Measurements from ENCODE around the gene PGF. TPM values are rescaled to one million over a fixed set of nuclear protein-coding genes. Genes with fewer than 3 reads are reported as not detected.

Gene PGF
- under 1 TPM in 2 of 5 donors, not detected in 3; 0.09 to 0.29 TPM for total RNA-seq
- 0.15 TPM for total RNA-seq (2013)
- total RNA-seq = 0 to 0.65 (median 0.11) reads per million in 29 experiments

GRCh38 chr14:74955229-74956026, at the start of gene PGF:
PGF (minus strand) TSS chr14:74955597; CDS start chr14:74955242, 355 bp downstream.
- Histone ChIP-seq H3K9me3 (no peaks in the 10 kb centered on the region), H3K27ac (ENCODE audit: low read length) (no peak within 1 kb of the TSS), H3K4me3 (ENCODE audit: control insufficient read depth in 1 of 2, extremely low read depth in 1 of 2, low read length in 1 of 2) (peak within 1 kb of the TSS; percentile 41 to 60), H3K4me1 (ENCODE audit: control insufficient read depth in 1 of 2, extremely low read depth in 1 of 2, insufficient read depth in 2 of 2, low read length in 2 of 2) (peaks cover 0 to 10% of the 10 kb centered on the region in 2 experiments), H3K36me3 (ENCODE audit: control insufficient read depth in 2 of 2, extremely low read depth in 1 of 2, insufficient read depth in 1 of 2, low read length in 1 of 2) (no peaks in the 10 kb centered on the region), H3K27me3 (replicated peaks in 1 of 2; ENCODE audit: control insufficient read depth in 2 of 2, extremely low read depth in 1 of 2, insufficient read depth in 2 of 2, low read length in 1 of 2) (peaks cover 0 to 65% of the 10 kb centered on the region in 2 experiments)
- Mint-ChIP-seq H3K4me3 (peak within 1 kb of the TSS; percentile 17 to 57 (median 56)), H3K4me1 (peaks cover 3 to 6% (median 3%) of the 10 kb centered on the region in 3 donors), H3K27ac (no peak within 1 kb of the TSS), H3K36me3 (no peaks in the 10 kb centered on the region), H3K27me3 (peaks cover 11 to 13% of the 10 kb centered on the region in 2 donors), H3K9me3 (no peaks in the 10 kb centered on the region)
- DNase-seq (peak in 11 of 35 experiments; percentile 8 to 35 (median 20)), ATAC-seq (replicated peaks in 1 of 4) (peak; percentile 44 to 72 (median 58))
- ChIA-PET POLR2A (interaction anchor here in 1 of 2 donors (0.6 kb wide), 1 partner anchor 95 kb away, joined by 7 read pairs; no protein-coding TSS in a partner anchor), CTCF (interaction anchor here in 1 of 2 donors (0.6 kb wide), 1 partner anchor 197 kb away, joined by 3 read pairs; no protein-coding TSS in a partner anchor)
- 13% methylated on average over 69 of the region's 73 CpGs for WGBS (ENCODE audit: insufficient coverage)

- Histone ChIP-seq H3K27ac (ENCODE audit: low read length) (peak overlapping the region; percentile 66), H3K4me1 (ENCODE audit: control insufficient read depth in 1 of 2, extremely low read depth in 1 of 2, insufficient read depth in 2 of 2, low read length in 2 of 2) (peaks cover 16 to 23% of the 10 kb centered on the region in 2 experiments), H3K36me3 (ENCODE audit: control insufficient read depth in 2 of 2, extremely low read depth in 1 of 2, insufficient read depth in 1 of 2, low read length in 1 of 2) (peaks cover 0 to 38% of the 10 kb centered on the region in 2 donors), H3K27me3 (replicated peaks in 1 of 2; ENCODE audit: control insufficient read depth in 2 of 2, extremely low read depth in 1 of 2, insufficient read depth in 2 of 2, low read length in 1 of 2) (no peaks in the 10 kb centered on the region), H3K9me3 (no peaks in the 10 kb centered on the region), H3K4me3 (ENCODE audit: control insufficient read depth in 1 of 2, extremely low read depth in 1 of 2, low read length in 1 of 2) (peak overlapping the region; percentile 81 to 93)
- Mint-ChIP-seq H3K36me3 (peaks cover 40% of the 10 kb centered on the region), H3K27me3 (no peaks in the 10 kb centered on the region), H3K9me3 (no peaks in the 10 kb centered on the region), H3K27ac (peak overlapping the region; percentile 93 to 97), H3K4me1 (peaks cover 45 to 53% (median 46%) of the 10 kb centered on the region in 3 donors), H3K4me3 (peak overlapping the region; percentile 98)
- CTCF ChIA-PET = interaction anchor here (0.6 to 0.9 kb wide), 2 partner anchors 214 to 241 kb away, joined by 3 to 4 read pairs; partner anchors contain the start of gene YLPM1 (in 1 of the 2)
- ATAC-seq (replicated peaks in 1 of 4) = no peak
- POLR2A ChIA-PET = interaction anchor here in 1 of 2 donors (0.5 to 1.0 kb wide), 2 partner anchors 20 to 190 kb away, joined by 3 read pairs; no protein-coding TSS in a partner anchor
- 1% methylated on average over 10 of the region's 18 CpGs for WGBS (ENCODE audit: insufficient coverage)
- DNase-seq = peak in 3 of 35 experiments; percentile 2 to 19 (median 15)
Measured at GRCh38 chr14:75003250-75004027, 48.0 kb upstream of the PGF start.

- ATAC-seq (replicated peaks in 1 of 4) (peak; percentile 94 to 99 (median 96)), DNase-seq (peak; percentile 97 to 100 (median 99))
- ChIA-PET CTCF (interaction anchor here (0.6 to 0.9 kb wide), 2 partner anchors 213 to 240 kb away, joined by 3 to 4 read pairs; partner anchors contain the start of gene YLPM1 (in 1 of the 2)), POLR2A (interaction anchor here in 1 of 2 donors (0.6 to 0.7 kb wide), 2 partner anchors 14 to 141 kb away, joined by 3 read pairs; no protein-coding TSS in a partner anchor)
- Mint-ChIP-seq H3K27ac (peak within 1 kb of the TSS; percentile 93 to 97), H3K27me3 (no peaks in the 10 kb centered on the region), H3K4me1 (peaks cover 41 to 52% (median 45%) of the 10 kb centered on the region in 3 donors), H3K36me3 (peaks cover 32% of the 10 kb centered on the region), H3K9me3 (no peaks in the 10 kb centered on the region), H3K4me3 (peak within 1 kb of the TSS; percentile 98)
- H3K4me3 ChIP-seq (ENCODE audit: control insufficient read depth in 1 of 2, extremely low read depth in 1 of 2, low read length in 1 of 2) = peak within 1 kb of the TSS; percentile 81 to 93
- H3K9me3 ChIP-seq = no peaks in the 10 kb centered on the region
- H3K4me1 ChIP-seq (ENCODE audit: control insufficient read depth in 1 of 2, extremely low read depth in 1 of 2, insufficient read depth in 2 of 2, low read length in 2 of 2) = peaks cover 16 to 23% of the 10 kb centered on the region in 2 experiments
- no peaks in the 10 kb centered on the region for H3K27me3 ChIP-seq (replicated peaks in 1 of 2; ENCODE audit: control insufficient read depth in 2 of 2, extremely low read depth in 1 of 2, insufficient read depth in 2 of 2, low read length in 1 of 2)
- WGBS (ENCODE audit: insufficient coverage) = under 1% methylated on average over 64 of the region's 66 CpGs
- peaks cover 0 to 29% of the 10 kb centered on the region in 2 donors for H3K36me3 ChIP-seq (ENCODE audit: control insufficient read depth in 2 of 2, extremely low read depth in 1 of 2, insufficient read depth in 1 of 2, low read length in 1 of 2)
- H3K27ac ChIP-seq (ENCODE audit: low read length) = peak within 1 kb of the TSS; percentile 89
Measured at GRCh38 chr14:75002392-75003249, 47.2 kb upstream of the PGF start, which contains the start of gene EIF2B2. EIF2B2 (plus strand) TSS chr14:75002921; CDS start chr14:75002991, 70 bp downstream.

GRCh38 chr14:75001899-75002298, 46.5 kb upstream of the PGF start:
- Mint-ChIP-seq H3K27ac (peak overlapping the region; percentile 93 to 97), H3K4me3 (peak overlapping the region; percentile 98), H3K4me1 (peaks cover 36 to 47% (median 40%) of the 10 kb centered on the region in 3 donors), H3K9me3 (no peaks in the 10 kb centered on the region), H3K27me3 (no peaks in the 10 kb centered on the region), H3K36me3 (peaks cover 26% of the 10 kb centered on the region)
- H3K9me3 ChIP-seq = no peaks in the 10 kb centered on the region
- peaks cover 16 to 23% of the 10 kb centered on the region in 2 experiments for H3K4me1 ChIP-seq (ENCODE audit: control insufficient read depth in 1 of 2, extremely low read depth in 1 of 2, insufficient read depth in 2 of 2, low read length in 2 of 2)
- ATAC-seq (replicated peaks in 1 of 4) = no peak
- DNase-seq = no peak
- H3K27ac ChIP-seq (ENCODE audit: low read length) = peak overlapping the region; percentile 89
- CTCF ChIA-PET = no interaction called here
- WGBS (ENCODE audit: insufficient coverage) = no CpG with 5 or more reads among the region's 1 CpG
- H3K27me3 ChIP-seq (replicated peaks in 1 of 2; ENCODE audit: control insufficient read depth in 2 of 2, extremely low read depth in 1 of 2, insufficient read depth in 2 of 2, low read length in 1 of 2) = no peaks in the 10 kb centered on the region
- H3K36me3 ChIP-seq (ENCODE audit: control insufficient read depth in 2 of 2, extremely low read depth in 1 of 2, insufficient read depth in 1 of 2, low read length in 1 of 2) = peaks cover 0 to 22% of the 10 kb centered on the region in 2 donors
- POLR2A ChIA-PET = interaction anchor here in 1 of 2 donors (0.7 kb wide), 1 partner anchor 140 kb away, joined by 3 read pairs; no protein-coding TSS in a partner anchor
- peak overlapping the region in 1 of 2 donors; percentile 81 for H3K4me3 ChIP-seq (ENCODE audit: control insufficient read depth in 1 of 2, extremely low read depth in 1 of 2, low read length in 1 of 2)

GRCh38 chr14:75001261-75001660, 45.9 kb upstream of the PGF start:
- no peak for ATAC-seq (replicated peaks in 1 of 4)
- peaks cover 36 to 43% (median 38%) of the 10 kb centered on the region in 3 donors for H3K4me1 Mint-ChIP-seq
- Histone ChIP-seq H3K4me1 (ENCODE audit: control insufficient read depth in 1 of 2, extremely low read depth in 1 of 2, insufficient read depth in 2 of 2, low read length in 2 of 2) (peaks cover 16 to 19% of the 10 kb centered on the region in 2 experiments), H3K36me3 (ENCODE audit: control insufficient read depth in 2 of 2, extremely low read depth in 1 of 2, insufficient read depth in 1 of 2, low read length in 1 of 2) (peaks cover 0 to 16% of the 10 kb centered on the region in 2 donors), H3K27ac (ENCODE audit: low read length) (no peak overlapping the region), H3K9me3 (no peaks in the 10 kb centered on the region), H3K27me3 (replicated peaks in 1 of 2; ENCODE audit: control insufficient read depth in 2 of 2, extremely low read depth in 1 of 2, insufficient read depth in 2 of 2, low read length in 1 of 2) (no peaks in the 10 kb centered on the region), H3K4me3 (ENCODE audit: control insufficient read depth in 1 of 2, extremely low read depth in 1 of 2, low read length in 1 of 2) (no peak overlapping the region)
- no CpG with 5 or more reads among the region's 2 CpGs for WGBS (ENCODE audit: insufficient coverage)
- no peak overlapping the region for H3K4me3 Mint-ChIP-seq
- CTCF ChIA-PET = interaction anchor here in 1 of 2 donors (0.6 kb wide), 1 partner anchor 47 kb away, joined by 3 read pairs; no protein-coding TSS in a partner anchor
- POLR2A ChIA-PET = no interaction called here
- H3K27me3 Mint-ChIP-seq = no peaks in the 10 kb centered on the region
- DNase-seq = no peak
- H3K36me3 Mint-ChIP-seq = peaks cover 19% of the 10 kb centered on the region
- H3K27ac Mint-ChIP-seq = peak overlapping the region; percentile 93 to 97
- H3K9me3 Mint-ChIP-seq = no peaks in the 10 kb centered on the region

All from T-cell (primary cell).